ENCODE results near the gene ANKRD60.
A peak's percentile ranks its signal among the peaks of the same experiment; 100 is the strongest.

Gene ANKRD60

DNA sequence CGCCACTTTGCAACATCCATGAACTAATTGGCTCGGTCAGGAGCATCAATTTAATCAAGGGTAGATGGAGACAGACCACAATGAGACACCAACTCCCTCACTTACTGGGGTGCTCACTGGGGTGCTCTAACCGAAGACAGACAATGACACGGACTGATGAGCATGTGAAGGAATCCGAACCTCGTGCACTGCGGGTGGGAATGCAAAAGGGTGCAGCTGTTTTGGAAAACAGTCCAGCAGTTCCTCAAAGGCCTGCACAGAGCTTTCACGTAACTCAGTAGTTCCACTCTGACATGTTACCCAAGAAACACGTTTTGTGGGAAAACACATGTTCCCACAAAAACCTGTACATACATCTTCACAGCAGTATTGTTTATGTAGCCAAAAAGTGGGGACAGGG lies 26.8 kb downstream of the ANKRD60 start:
- H3K4me3 ChIP-seq (ENCODE audit: low read length), result no peak overlapping the region
- no peak for DNase-seq (ENCODE audit: low read depth, low spot score)

DNA sequence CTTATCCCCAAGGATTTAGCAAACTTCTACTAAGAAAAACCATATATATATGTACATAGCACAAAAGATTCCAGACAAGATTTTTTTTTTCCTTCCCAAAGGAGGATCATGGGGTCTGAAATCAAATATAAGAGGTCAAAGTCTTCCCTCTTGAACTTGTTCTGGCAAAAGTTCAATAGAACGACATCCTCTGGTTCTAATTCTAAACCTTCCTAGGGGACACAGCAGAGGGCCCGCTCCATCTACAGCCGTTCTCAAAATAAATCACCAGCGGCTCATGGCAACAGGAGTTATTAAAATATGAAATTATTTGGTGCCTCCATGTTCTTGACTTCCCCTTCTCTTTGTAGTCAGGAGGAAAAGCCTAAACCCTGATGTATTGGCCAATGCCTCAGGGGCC lies 29.0 kb downstream of the ANKRD60 start:
- H3K4me3 ChIP-seq (ENCODE audit: low read length), result no peak overlapping the region
- DNase-seq (ENCODE audit: low read depth, low spot score), result no peak

DNA sequence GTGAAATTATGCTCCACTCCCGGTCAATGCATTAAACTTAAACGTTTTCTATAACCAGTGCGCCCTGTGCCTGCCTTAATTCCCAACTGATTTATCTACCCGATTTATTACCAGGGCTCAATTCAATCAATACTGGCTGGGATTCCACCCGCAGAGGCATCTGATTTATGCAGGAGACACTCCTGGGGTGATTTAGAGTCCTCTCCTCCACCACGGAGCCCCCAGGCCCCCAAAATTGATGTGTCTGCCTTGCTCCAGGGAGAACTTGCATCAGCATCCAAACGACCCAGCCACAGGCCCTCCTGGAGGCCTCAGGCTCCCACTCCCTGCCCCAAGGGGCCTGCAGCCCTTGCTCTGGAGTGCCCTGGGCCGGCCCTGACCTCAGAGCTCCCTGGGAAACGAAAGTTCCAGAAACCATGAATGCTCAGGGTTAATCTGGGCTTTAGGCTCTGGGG lies 29.5 kb downstream of the ANKRD60 start:
- H3K4me3 ChIP-seq (ENCODE audit: low read length), result no peak overlapping the region
- no peak for DNase-seq (ENCODE audit: low read depth, low spot score)

DNA sequence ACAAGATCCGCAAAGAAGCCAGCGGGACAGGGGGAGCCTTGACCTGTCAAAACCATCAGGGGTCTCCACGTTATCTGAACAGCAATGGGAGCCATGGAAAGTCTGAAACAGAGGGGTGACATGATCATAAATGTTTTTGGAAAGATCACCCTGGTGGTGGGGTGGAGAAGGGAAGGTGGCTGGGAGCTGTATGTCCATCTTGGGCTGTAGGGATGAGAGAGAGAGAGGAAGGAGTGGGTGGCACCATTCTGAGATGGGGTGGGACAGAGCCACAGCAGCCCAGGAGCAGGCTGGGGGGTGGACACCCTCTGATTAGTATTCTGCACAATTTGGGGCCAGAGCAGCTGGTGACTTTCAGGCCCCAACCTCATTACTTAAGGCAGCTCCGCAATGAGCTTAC lies 30.1 kb downstream of the ANKRD60 start:
- DNase-seq (ENCODE audit: low read depth, low spot score), result no peak
- no peak overlapping the region for H3K4me3 ChIP-seq (ENCODE audit: low read length)

DNA sequence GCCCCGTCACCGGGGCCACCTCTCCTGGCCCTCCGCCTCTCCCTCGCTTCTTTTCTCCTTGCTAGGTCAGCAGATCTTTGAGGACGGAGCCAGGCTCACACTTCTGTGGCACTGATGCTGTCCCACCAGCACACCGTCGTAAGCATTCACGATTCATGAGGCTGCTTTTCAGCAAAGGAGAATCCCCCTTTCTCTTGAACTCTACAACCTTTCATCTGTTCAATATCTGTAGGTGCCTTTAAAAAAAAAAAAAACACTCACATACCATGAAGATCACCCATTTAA lies 31.3 kb downstream of the ANKRD60 start:
- H3K4me3 ChIP-seq (ENCODE audit: low read length), result no peak overlapping the region
- DNase-seq (ENCODE audit: low read depth, low spot score), result no peak

DNA sequence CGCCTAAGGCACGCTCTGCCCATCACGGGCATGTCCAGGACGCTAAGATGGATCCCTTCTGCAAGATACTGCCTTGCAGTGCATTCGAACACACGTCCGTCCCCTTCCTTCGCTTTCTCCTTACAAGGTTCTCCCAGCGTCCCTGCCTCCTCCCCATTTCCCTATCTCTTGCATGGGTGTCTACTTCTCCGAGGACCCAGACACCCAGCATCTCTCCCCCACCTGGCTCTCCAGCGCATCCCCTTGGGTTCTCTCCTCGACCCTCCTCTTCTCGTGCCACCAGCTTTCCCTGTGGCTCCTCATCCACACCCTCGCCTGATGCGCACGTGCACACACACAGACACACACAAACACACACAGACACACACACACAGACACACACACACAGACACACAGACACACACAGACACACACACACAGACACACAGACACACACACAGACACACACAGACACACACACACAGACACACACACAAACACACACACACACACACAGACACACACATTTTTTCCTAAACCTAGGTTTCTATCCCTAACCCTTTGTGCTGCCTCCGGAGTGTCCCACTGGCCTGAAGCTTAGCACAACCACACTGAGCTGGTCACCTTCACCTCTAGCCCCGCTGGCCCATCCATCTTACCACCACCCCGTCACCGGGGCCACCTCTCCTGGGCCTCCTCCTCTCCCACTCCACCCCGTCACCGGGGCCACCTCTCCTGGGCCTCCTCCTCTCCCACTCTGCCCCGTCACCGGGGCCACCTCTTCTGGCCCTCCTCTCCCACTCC lies 31.9 kb downstream of the ANKRD60 start:
- DNase-seq (ENCODE audit: low read depth, low spot score), result no peak
- no peak overlapping the region for H3K4me3 ChIP-seq (ENCODE audit: low read length)

DNA sequence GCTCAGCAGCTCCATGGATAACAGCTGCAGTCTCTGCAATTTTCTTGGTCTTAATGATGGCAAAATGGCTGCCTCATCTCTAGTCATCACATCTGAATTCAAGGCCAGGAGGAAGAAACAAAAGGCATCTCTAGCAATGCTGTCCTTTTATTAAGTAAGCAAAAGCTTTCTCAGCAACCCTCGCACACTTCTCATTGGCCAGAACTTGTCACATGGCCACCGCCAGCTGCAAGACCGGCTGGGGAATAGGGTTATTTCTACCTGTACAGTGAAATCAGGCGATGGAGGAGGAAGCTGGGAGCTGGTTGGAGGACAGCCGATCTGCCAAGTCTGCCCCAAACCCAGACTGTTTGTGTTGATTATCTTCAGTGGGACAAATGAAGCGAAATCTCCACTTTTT lies 33.4 kb downstream of the ANKRD60 start:
- no peak for DNase-seq (ENCODE audit: low read depth, low spot score)
- no peak overlapping the region for H3K4me3 ChIP-seq (ENCODE audit: low read length)

DNA sequence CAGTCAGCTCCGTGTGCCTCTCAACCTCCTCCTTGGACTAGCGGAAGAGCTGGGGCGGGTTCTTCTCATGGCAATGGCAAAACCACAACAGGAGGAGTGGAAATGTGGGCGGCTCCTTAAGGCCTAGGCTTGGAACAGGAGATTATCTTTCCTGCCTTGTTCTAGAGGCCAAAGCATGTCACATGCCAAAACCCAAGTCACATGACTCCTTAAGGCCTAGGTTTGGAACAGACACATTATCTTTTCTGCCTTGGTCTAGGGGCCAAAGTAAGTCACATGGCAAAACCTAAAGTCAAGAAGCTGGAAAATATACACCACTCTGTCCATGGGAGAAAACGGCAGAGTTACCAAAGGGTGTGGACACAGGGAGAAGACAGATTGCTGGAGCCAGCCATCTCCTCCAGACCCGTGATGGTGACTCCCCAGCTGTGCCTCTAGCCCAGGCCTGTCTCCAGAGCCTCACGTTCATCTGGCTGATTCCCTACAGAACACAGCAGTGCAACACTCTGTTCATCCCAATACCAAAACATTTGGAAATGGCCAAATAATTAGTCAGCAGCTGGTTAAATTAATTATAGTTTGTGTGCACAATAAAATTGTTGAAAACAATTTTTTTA lies 34.2 kb downstream of the ANKRD60 start:
- DNase-seq (ENCODE audit: low read depth, low spot score), result no peak

DNA sequence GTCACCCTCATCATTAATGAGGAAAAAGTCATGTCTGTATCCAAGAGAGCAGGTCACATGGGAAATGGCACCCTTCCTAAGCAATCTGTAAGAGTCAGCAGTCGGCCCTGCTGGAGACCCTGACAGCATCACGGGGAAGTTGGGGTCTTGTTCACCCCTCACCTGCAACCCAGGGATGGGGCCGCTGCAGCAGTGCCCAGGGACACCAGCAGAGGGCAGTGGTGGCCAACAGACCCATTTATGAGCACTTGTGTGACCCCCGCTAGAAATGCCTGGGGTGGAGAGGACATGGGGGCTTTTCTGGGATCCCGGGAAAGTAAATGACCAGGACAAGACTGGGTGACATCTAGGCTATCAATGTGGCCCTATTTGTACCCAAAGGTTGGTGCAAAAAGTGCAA lies 35.9 kb downstream of the ANKRD60 start:
- no peak overlapping the region for H3K4me3 ChIP-seq (ENCODE audit: low read length)
- no peak for DNase-seq (ENCODE audit: low read depth, low spot score)

More for the DNA sequence above, 34.2 kb downstream of the ANKRD60 start:
- H3K4me3 ChIP-seq (ENCODE audit: low read length), result no peak overlapping the region

DNA sequence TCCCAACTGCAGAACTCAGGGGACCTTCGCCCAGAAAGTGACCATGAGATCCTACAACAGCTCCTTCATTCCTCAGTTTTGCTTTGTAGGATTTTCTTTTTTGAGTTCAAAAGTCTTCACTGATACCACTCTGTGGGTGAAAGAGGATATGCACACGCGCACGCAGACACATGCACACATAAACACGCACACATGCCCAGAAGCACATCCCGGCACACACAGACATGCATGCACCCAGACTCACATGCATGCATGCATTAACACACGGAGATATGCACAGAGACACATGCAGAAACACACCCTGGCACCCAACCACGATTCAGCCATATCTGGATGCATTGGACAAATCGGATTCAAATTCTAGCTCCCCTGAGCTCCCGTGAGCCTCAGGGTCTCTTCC lies 36.4 kb downstream of the ANKRD60 start:
- no peak overlapping the region for H3K4me3 ChIP-seq (ENCODE audit: low read length)
- DNase-seq (ENCODE audit: low read depth, low spot score), result no peak

DNA sequence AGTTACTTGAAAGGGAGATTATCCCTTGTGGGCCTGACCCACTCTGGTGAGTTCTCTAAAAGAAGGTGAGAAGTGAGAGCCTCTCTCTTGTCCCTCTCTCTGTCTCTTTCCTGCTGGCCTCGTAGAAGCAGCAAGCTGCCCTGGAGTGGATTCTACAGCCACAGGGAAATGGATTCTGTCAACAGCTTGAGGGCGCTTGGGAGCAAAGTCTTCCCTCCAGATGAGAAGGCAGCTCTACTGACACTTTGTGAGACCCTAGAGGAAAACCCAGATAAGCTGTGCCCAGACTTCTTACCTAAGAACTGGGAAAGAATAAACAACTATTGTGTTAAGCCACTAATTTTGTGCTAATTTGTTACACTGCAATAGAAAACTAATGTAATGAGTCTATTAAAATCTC lies 39.9 kb downstream of the ANKRD60 start:
- no peak for DNase-seq (ENCODE audit: low read depth, low spot score)
- no peak overlapping the region for H3K4me3 ChIP-seq (ENCODE audit: low read length)

DNA sequence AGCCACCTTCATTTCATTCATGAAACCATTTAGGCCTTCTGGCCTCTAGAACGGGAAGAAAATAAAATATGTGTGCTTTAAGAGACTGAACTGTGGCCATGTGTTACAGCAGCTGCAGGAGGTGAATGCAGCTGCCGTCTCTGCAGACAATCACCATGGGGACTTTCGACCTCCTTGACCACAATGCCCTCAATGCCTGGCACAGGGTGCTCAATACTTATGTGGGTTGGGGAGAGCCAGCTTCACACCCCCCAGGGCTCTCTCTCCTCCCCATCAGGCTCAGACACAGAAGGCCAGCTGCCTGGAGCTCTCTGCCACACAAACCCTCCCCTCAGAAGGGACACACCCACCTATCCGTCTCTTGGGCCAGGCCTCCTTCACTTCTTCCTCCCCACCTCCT lies 43.5 kb downstream of the ANKRD60 start:
- no peak overlapping the region for H3K4me3 ChIP-seq (ENCODE audit: low read length)
- DNase-seq (ENCODE audit: low read depth, low spot score), result no peak

DNA sequence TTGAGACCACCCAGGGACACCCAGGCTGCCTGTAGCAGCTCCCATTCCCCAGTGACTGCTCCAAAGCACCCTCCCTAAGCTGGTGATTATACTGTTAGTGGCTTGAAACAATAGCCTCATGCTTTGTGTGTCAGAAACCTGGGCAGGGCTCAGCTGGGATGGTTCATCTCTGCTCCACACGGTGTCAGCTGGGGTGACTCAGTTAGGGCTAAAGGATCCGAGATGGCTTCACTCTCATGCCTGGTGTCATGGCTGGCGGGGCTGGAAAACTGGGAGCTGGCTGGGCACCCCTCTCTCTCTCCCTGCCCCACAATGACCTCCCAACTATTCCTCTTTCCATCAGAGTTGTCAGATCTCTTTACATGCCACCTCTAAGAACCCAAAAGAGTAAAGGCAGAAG lies 44.4 kb downstream of the ANKRD60 start:
- no peak for DNase-seq (ENCODE audit: low read depth, low spot score)
- no peak overlapping the region for H3K4me3 ChIP-seq (ENCODE audit: low read length)

DNA sequence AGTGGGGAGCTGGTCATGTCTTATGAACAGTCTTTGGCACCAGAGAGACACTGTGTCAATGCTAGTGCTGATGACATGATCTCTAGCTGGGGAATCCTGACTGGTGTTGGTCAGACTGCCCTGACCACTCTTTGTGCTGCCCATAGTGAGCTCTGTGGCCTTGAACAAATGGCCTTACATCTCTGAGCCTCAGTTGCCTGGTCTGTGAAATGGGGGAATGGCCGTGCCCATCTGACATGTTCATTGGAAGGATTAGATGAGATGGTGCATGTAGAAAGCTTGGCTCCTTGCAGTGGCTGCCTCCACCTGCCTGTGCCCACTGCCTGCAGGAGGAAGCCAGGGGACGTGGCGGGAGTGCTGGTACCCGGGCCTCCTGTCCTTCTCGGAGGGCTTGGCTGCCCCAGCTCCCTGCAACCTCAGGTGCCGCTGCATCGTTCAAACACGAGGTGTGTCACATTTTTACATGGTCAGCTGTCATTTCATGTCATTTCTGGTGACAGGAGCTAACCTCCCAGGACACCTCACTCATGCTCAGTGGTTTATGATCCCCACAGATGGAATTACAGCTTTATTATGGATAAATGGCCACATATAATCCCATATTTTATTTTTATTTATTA lies 45.8 kb downstream of the ANKRD60 start:
- no peak for DNase-seq (ENCODE audit: low read depth, low spot score)
- H3K4me3 ChIP-seq (ENCODE audit: low read length), result no peak overlapping the region

DNA sequence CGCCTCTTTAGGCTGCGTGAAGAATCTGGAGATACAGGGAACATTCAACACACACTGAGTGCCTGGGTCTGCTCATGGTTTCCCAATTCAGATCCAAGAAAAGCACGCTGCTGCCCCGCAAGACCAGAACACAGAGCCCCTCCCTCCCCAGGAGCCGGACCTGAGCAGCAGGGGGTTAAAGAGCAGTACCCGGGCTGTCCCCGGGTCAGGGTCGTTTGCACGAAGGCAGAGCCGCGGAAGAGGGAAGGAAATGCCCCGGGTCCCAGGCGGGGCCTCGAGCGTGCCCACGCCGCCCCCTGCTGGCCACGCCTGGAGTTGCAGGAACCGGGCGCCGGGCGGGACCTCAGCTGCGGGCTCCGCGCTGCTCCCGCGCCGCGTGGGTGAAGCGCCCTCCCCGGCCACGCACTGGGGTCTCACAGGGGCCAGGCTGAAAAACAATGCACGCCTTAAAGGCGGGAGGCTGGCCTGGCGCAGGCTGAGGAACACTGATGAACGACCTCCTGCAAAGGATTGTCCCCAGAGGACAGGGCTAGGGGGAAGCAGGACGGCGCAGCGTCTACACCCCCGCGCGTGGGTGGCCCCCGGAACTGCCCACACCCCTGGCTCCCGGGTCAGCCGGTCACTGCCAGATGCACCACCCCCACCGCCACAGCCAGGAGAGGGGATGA lies 48.9 kb downstream of the ANKRD60 start:
- peak; percentile 52 for DNase-seq (ENCODE audit: low read depth, low spot score)

DNA sequence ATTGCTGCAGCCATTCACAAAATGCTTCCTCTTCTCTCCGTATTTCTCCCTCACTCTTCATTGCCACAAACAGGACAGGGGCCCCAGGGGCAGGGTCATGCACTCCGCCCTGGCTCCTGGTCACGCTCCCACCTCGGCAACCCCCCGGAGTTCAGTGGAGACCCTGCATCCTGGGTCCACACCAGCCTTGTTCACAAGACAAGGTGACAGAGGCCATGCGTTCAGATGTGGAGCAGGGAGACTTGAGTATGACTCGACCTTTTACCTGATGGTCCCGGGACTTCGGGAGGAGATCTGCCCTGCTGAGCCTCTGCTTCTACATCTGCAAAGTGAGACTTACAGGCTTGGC lies 49.4 kb downstream of the ANKRD60 start:
- H3K4me3 ChIP-seq (ENCODE audit: low read length), result peak overlapping the region; percentile 54

More for the DNA sequence above, 48.9 kb downstream of the ANKRD60 start:
- peak overlapping the region; percentile 54 for H3K4me3 ChIP-seq (ENCODE audit: low read length)

DNA sequence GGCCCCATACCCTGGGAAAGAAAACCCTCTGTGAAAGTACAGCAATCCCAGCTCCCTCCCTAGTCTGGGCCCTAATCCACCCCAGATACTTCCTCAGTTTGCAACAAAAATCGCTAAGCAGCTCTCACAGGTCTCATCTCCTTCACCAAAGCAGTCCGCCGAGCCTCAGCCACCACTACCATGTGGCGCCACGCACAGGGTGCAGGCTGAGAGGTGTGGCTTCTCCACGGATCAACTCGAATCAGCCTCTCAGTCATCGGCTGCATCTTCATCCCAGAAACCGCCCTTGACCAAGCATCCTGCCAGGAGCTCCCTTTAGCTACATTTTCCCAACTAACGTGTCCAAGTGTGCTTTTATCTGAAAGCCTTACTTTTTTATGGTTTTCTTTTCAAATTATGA lies 50.7 kb downstream of the ANKRD60 start:
- H3K4me3 ChIP-seq (ENCODE audit: low read length), result no peak overlapping the region
- peak; percentile 24 for DNase-seq (ENCODE audit: low read depth, low spot score)

More for the DNA sequence above, 49.4 kb downstream of the ANKRD60 start:
- DNase-seq (ENCODE audit: low read depth, low spot score), result peak; percentile 23

DNA sequence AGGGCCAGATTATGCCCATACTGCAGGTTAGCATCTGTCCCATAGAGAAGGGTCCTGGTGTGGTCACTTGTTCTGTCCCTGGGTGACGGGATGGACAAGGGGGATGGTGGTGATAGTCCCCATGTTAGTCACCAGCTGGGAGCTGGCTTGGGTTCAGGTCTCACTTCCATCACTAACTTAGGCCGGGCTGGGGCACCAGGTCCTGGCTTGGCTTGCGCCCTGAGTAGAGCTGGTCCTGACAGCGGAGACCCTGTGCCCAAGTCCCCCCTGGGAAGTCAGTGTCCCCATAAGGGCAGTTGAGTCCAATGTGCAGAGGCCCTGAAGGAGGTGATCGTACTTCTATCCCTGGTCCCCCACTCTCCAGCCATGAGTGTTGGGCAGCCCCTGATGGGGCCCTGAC lies 52.6 kb downstream of the ANKRD60 start:
- DNase-seq (ENCODE audit: low read depth, low spot score), result no peak
- H3K4me3 ChIP-seq (ENCODE audit: low read length), result no peak overlapping the region

DNA sequence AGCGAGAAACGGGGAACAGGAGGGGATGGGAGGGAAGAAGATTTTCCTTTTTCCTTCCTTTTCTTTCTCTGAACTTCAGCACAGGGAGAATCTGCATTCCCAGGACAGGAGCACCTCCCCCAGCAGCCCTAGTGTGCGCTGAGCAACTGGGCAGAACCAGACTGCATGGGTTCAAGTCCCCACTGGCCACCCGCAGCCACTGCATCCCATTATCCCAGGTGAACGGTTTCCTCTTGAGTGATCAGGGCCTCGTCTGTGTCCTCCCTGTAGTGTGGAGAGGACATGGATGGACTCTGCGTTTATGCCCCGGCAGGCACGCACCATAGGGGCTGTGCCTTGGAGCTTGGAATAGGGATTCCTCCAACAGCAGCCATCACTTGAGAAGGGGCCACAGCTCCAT lies 53.0 kb downstream of the ANKRD60 start:
- H3K4me3 ChIP-seq (ENCODE audit: low read length), result no peak overlapping the region
- no peak for DNase-seq (ENCODE audit: low read depth, low spot score)

DNA sequence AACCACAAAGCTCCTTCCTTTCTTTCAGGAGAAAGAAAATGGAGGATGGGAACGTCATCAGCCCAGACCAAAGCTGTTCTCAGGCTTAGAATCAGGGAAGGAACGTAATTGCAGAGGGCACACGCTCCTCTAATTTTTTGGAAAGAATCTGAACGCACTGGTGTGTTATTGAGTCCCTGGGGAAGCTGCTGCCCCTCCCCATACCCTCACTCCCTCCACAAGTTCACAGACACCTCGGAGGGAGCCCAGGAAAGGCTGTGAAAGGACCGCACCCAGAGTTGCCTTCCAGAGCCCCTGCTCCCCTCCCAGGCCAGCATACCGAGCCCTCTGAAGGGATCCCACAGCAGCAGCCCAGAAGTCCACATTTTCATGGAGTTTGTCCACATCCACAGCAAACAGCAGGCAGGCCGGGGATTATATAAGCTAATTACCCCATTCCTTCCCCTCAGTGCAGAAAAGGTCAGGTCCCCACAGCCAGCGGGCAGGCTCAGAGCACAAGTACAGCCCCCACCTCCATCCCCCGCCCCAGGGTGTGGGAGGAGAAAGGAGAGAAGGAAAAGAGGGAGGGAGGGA lies 53.7 kb downstream of the ANKRD60 start:
- peak overlapping the region; percentile 5; the same call in 1 of the 2 replicates for H3K4me3 ChIP-seq (ENCODE audit: low read length)
- DNase-seq (ENCODE audit: low read depth, low spot score), result no peak
